Esophagus muscularis mucosa (tissue), 4 donors: ENCODE measurements around the gene TSEN15. TPM values are rescaled to one million over a fixed set of nuclear protein-coding genes. Genes with fewer than 3 reads are reported as not detected.

ENCODE experiments used
- DNase-seq: peaks from one replicate; pipeline ENCODE4 v3.0.0-alpha.2; 2017; ENCODE audit errors: extremely low spot score
- H3K27ac ChIP-seq, 4 donors: fragments of 200-600 bp; sonication (generic); replicated peaks in 1 of 4; 1 replicate in 3 of 4; 2 replicates in 1 of 4; pipeline ENCODE4 v1.5.1; 2016 to 2019; ENCODE audit warnings: mild to moderate bottlenecking in 1 of 4
- H3K27me3 ChIP-seq, 4 donors: fragments of 200-600 bp; sonication (generic); one replicate each; pipeline versions ENCODE4 v1.5.1 to v1.6.0; 2016 to 2019
- H3K36me3 ChIP-seq, 4 donors: fragments of 200-600 bp; sonication (generic); one replicate each; pipeline ENCODE4 v1.5.1; 2016 to 2019
- H3K4me1 ChIP-seq, 4 donors: fragments of 200-600 bp; sonication (generic); one replicate each; pipeline ENCODE4 v1.5.1; 2016 to 2019
- H3K4me3 ChIP-seq, 4 donors: fragments of 200-600 bp; sonication (generic); 1 replicate in 2 of 4; 2 replicates in 2 of 4; pipeline ENCODE4 v1.5.1; 2016 to 2019; ENCODE audit warnings: mild to moderate bottlenecking in 4 of 4, moderate library complexity in 1 of 4
- H3K9me3 ChIP-seq, 4 donors: fragments of 200-600 bp; sonication (generic); 1 replicate in 3 of 4; 2 replicates in 1 of 4; pipeline ENCODE4 v1.5.1; 2016 to 2019
- CTCF ChIP-seq, 3 experiments: fragments of 200-600 bp in 2 of 3; fragments of 450-650 bp in 1 of 3; sonication (generic) in 2 of 3; IDR thresholded peaks; one replicate each; pipeline ENCODE4 v1.5.1; 2017 to 2019; ENCODE audit warnings: antibody characterized with exemption in 3 of 3, mild to moderate bottlenecking in 2 of 3, moderate library complexity in 1 of 3
- EP300 ChIP-seq: sonication (generic); formaldehyde crosslinking; IDR thresholded peaks from one replicate; pipeline ENCODE4 v1.6.1; 2017; ENCODE audit warnings: antibody characterized with exemption
- POLR2A ChIP-seq: fragments of 450-650 bp; IDR thresholded peaks from one replicate; pipeline ENCODE4 v1.6.1; 2017; ENCODE audit warnings: antibody characterized with exemption, moderate library complexity, mild to moderate bottlenecking, low read depth
- POLR2AphosphoS5 ChIP-seq, 2 donors: sonication (generic); formaldehyde crosslinking; IDR thresholded peaks; one replicate each; pipeline ENCODE4 v1.6.1; 2017; ENCODE audit warnings: antibody characterized with exemption in 2 of 2
- WGBS: methylation state at CpG from one replicate; pipeline ENCODE4 v1.1.5; 2018; 5-methylcytosine and 5-hydroxymethylcytosine counted together
- intact Hi-C: fragments of 100-400 bp; cut with DNase I; formaldehyde crosslinking; loops from one replicate; pipeline ENCODE4 v1.15.1; 2023
- total RNA-seq, 4 donors: library from RNA; depleted of rRNA; stranded (reverse); fragments of >200 nt; gene quantifications; one replicate each; pipeline versions ENCODE4 v1.1.0 to v1.2.1, GENCODE V29; 2016

The TSEN15 gene
- total RNA-seq, 4 donors from 2014 or later = 27.3 to 52.3 (median 33.4) TPM

GRCh38 chr1:184075055-184076029, 23.8 kb downstream of the TSEN15 start:
- no peak for TF ChIP-seq EP300
- no peak for TF ChIP-seq POLR2A
- peak; percentile 77 to 83 (median 77) for TF ChIP-seq CTCF (IDR thresholded peaks at IDR 0.05)
- peak in 1 of 2 donors; percentile 8 for TF ChIP-seq POLR2AphosphoS5 (IDR thresholded peaks at IDR 0.05)
- intact Hi-C loops = loop anchor here (2.0 to 5.0 kb wide), 4 partner anchors 147 to 617 kb away; no protein-coding TSS in a partner anchor
- Histone ChIP-seq H3K9me3 (no peaks in the 10 kb centered on the region), H3K27ac (peak overlapping the region; percentile 29 to 58 (median 39)), H3K4me3 (no peak overlapping the region), H3K36me3 (peaks cover 0 to 18% (median 2%) of the 10 kb centered on the region in 4 donors), H3K27me3 (no peaks in the 10 kb centered on the region), H3K4me1 (peaks cover 12 to 45% (median 33%) of the 10 kb centered on the region in 4 donors)
- no peak for DNase-seq
- WGBS = 38% methylated on average over 4 of the region's 4 CpGs

GRCh38 chr1:184078564-184079249, 27.2 kb downstream of the TSEN15 start:
- intact Hi-C loops = loop anchor here (5.0 kb wide), 3 partner anchors 489 to 614 kb away; no protein-coding TSS in a partner anchor
- DNase-seq = no peak
- WGBS = 24% methylated on average over 2 of the region's 2 CpGs
- H3K36me3 ChIP-seq = peaks cover 0 to 3% (median 0%) of the 10 kb centered on the region in 4 donors
- H3K4me3 ChIP-seq = no peak overlapping the region
- TF ChIP-seq CTCF (IDR thresholded peaks at IDR 0.05) = no peak
- TF ChIP-seq EP300 = no peak
- no peak for TF ChIP-seq POLR2AphosphoS5 (IDR thresholded peaks at IDR 0.05)
- TF ChIP-seq POLR2A = no peak
- H3K4me1 ChIP-seq = peaks cover 12 to 45% (median 33%) of the 10 kb centered on the region in 4 donors
- H3K27ac ChIP-seq = peak overlapping the region; percentile 12 to 42 (median 14)
- no peaks in the 10 kb centered on the region for H3K9me3 ChIP-seq
- H3K27me3 ChIP-seq = no peaks in the 10 kb centered on the region

- Histone ChIP-seq H3K36me3 (no peaks in the 10 kb centered on the region), H3K4me1 (peaks cover 8 to 38% (median 26%) of the 10 kb centered on the region in 4 donors), H3K4me3 (no peak overlapping the region), H3K27me3 (no peaks in the 10 kb centered on the region), H3K27ac (no peak overlapping the region), H3K9me3 (no peaks in the 10 kb centered on the region)
- intact Hi-C loops = no loop called here
- no peak for TF ChIP-seq POLR2A
- TF ChIP-seq CTCF (IDR thresholded peaks at IDR 0.05) = no peak
- no peak for TF ChIP-seq POLR2AphosphoS5 (IDR thresholded peaks at IDR 0.05)
- no peak for TF ChIP-seq EP300
- no peak for DNase-seq
Observed at GRCh38 chr1:184080309-184080708, 28.8 kb downstream of the TSEN15 start.

GRCh38 chr1:184082541-184083415, 31.2 kb downstream of the TSEN15 start:
- no peak overlapping the region for H3K27ac ChIP-seq
- intact Hi-C loops = no loop called here
- WGBS = 87% methylated on average over 5 of the region's 5 CpGs
- no peaks in the 10 kb centered on the region for H3K9me3 ChIP-seq
- H3K27me3 ChIP-seq = no peaks in the 10 kb centered on the region
- H3K36me3 ChIP-seq = no peaks in the 10 kb centered on the region
- no peak for DNase-seq
- no peak overlapping the region for H3K4me3 ChIP-seq
- H3K4me1 ChIP-seq = peaks cover 8 to 22% (median 16%) of the 10 kb centered on the region in 4 donors
- TF ChIP-seq POLR2AphosphoS5 (IDR thresholded peaks at IDR 0.05) = no peak
- no peak for TF ChIP-seq EP300
- TF ChIP-seq CTCF (IDR thresholded peaks at IDR 0.05) = no peak
- TF ChIP-seq POLR2A = no peak
